Ishikawa (cell line): ENCODE results near the gene NEDD4L.

Experiments used
- EP300 ChIP-seq: IDR thresholded peaks from 2 replicates; pipeline ENCODE4 v1.6.1; 2012; ENCODE audit warnings: borderline replicate concordance
- RAD21 ChIP-seq: IDR thresholded peaks from 2 replicates; pipeline ENCODE4 v1.6.1; 2012; ENCODE audit warnings: low read depth
- TF ChIP-seq, protein P1 (sequence below): IDR thresholded peaks from 2 replicates; pipeline ENCODE4 v1.6.1; 2012; ENCODE audit warnings: low read depth, mild to moderate bottlenecking

- TF ChIP-seq, protein P1, sequence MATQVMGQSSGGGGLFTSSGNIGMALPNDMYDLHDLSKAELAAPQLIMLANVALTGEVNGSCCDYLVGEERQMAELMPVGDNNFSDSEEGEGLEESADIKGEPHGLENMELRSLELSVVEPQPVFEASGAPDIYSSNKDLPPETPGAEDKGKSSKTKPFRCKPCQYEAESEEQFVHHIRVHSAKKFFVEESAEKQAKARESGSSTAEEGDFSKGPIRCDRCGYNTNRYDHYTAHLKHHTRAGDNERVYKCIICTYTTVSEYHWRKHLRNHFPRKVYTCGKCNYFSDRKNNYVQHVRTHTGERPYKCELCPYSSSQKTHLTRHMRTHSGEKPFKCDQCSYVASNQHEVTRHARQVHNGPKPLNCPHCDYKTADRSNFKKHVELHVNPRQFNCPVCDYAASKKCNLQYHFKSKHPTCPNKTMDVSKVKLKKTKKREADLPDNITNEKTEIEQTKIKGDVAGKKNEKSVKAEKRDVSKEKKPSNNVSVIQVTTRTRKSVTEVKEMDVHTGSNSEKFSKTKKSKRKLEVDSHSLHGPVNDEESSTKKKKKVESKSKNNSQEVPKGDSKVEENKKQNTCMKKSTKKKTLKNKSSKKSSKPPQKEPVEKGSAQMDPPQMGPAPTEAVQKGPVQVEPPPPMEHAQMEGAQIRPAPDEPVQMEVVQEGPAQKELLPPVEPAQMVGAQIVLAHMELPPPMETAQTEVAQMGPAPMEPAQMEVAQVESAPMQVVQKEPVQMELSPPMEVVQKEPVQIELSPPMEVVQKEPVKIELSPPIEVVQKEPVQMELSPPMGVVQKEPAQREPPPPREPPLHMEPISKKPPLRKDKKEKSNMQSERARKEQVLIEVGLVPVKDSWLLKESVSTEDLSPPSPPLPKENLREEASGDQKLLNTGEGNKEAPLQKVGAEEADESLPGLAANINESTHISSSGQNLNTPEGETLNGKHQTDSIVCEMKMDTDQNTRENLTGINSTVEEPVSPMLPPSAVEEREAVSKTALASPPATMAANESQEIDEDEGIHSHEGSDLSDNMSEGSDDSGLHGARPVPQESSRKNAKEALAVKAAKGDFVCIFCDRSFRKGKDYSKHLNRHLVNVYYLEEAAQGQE: no peak
- TF ChIP-seq EP300 (no peak), RAD21 (no peak)
Measured at GRCh38 chr18:58098706-58099105, 54.7 kb downstream of the NEDD4L start.
